ENCODE results near the gene SLC5A6. TPM values are rescaled to one million over a fixed set of nuclear protein-coding genes. Genes with fewer than 3 reads are reported as not detected.
A peak's percentile ranks its signal among the peaks of the same experiment; 100 is the strongest.
"Not testable (repeated sequence)": the region's sequence is repeated elsewhere in the genome, so short reads cannot be mapped to it uniquely, and the experiment has no call there.

SLC5A6 gene
- total RNA-seq, 2 experiments from 2014 or later = 31.6 to 32.2 TPM

DNA sequence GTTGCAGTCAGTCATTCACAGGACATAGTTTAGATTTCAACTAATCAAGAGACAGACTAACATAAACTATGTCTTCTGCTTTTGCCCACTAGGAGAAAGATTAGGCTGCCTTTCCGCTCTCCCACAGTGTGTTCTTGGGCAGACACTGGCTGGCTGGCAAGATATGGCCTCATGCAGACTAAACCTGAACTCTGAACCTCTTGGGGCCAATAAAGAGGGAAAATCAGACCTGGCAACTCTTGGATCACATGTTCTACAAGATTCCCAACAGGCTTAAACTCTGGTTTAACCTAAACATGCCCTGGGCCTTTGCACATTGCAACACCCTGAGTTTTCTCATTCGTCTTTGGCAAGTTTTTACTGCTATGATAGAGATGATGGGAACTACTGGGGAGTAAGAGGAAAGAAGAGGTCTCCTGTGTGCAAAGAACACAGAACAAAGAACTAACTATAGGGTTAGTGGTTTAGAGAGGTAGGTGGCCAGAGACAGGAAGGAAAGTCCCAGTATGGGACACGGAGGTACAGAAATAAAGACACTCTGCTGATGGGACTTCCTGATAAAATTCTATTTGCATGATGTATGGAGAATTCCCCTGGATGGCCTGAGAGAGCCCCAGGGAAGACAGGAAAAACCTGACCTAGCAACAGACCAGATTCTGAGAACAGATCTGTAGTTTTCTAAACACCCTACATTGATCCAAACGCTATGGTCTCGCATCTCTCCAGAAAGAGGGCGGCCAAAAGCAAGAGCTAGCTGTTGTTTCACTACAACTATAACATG is 2.3 kb downstream of the SLC5A6 start:
- no peaks in the 10 kb centered on the region for H3K27me3 Mint-ChIP-seq
- no peaks in the 10 kb centered on the region for H3K9me3 Mint-ChIP-seq
- ATAC-seq (ENCODE audit: low read depth) (no peak), DNase-seq (no peak)
- peaks cover 28% of the 10 kb centered on the region for H3K4me1 Mint-ChIP-seq
- H3K4me3 Mint-ChIP-seq = peak overlapping the region; percentile 39
- peak overlapping the region; percentile 10 for H3K27ac Mint-ChIP-seq
- POLR2A ChIA-PET = no interaction called here
- H3K36me3 Mint-ChIP-seq = peaks cover 9% of the 10 kb centered on the region

DNA sequence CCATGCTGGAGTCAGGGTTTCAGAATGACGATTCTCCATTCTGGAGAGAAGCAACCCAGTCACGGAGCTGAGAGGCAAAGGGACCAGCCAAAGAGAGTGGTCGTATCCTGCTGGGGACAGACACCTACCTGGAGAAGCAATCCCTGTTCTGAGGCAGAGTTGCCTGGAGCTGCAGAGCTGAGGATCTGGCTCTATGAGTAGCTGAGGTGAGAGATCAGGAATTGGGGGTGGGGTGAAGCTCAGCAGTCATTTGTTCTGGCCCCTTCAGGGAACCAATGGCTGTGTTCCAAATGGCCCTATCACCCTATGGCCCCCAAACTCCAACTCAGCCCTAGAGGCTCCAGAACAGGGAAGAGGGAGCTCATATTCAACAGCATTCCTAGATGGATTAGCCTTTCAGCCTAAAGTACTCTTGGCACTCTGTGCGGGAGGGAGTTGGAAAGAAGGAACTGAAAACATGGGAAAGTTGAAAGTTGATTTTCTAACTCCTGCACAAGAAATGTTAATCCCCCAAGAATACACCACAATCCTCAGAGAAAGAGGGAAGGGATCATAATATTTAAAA is 3.5 kb downstream of the SLC5A6 start:
- POLR2A ChIA-PET = no interaction called here
- no peak overlapping the region for H3K27ac Mint-ChIP-seq
- peaks cover 8% of the 10 kb centered on the region for H3K36me3 Mint-ChIP-seq

DNA sequence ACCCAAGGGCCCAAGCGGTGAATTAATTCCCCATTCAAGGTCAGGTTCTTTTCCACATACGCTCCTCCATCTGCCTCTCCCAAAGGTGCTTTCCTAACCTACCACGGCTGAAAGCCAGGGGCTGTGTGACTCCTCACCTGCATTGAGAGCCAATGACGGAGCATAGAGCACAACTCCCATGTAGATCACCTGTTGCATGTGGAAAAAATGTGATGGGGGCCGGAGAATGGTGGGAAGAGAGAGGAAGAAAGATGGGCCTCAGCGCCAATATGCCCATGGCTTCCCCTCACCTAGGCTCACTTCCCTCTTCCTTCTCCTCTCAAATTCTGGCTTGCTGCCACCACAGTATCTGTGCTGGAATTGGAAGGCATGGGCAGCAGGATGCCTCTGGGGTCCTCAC is 5.7 kb downstream of the SLC5A6 start:
- ATAC-seq (ENCODE audit: low read depth) = no peak
- H3K27ac Mint-ChIP-seq = no peak overlapping the region
- POLR2A ChIA-PET = no interaction called here
- H3K27me3 Mint-ChIP-seq = no peaks in the 10 kb centered on the region
- H3K36me3 Mint-ChIP-seq = peaks cover 8% of the 10 kb centered on the region
- no peak overlapping the region for H3K4me3 Mint-ChIP-seq
- H3K9me3 Mint-ChIP-seq = no peaks in the 10 kb centered on the region
- H3K4me1 Mint-ChIP-seq = peaks cover 21% of the 10 kb centered on the region
- no peak for DNase-seq

More for the DNA sequence above, 3.5 kb downstream of the SLC5A6 start:
- H3K27me3 Mint-ChIP-seq = no peaks in the 10 kb centered on the region
- no peaks in the 10 kb centered on the region for H3K9me3 Mint-ChIP-seq
- no peak overlapping the region for H3K4me3 Mint-ChIP-seq
- peaks cover 28% of the 10 kb centered on the region for H3K4me1 Mint-ChIP-seq
- ATAC-seq (ENCODE audit: low read depth) = no peak
- no peak for DNase-seq

DNA sequence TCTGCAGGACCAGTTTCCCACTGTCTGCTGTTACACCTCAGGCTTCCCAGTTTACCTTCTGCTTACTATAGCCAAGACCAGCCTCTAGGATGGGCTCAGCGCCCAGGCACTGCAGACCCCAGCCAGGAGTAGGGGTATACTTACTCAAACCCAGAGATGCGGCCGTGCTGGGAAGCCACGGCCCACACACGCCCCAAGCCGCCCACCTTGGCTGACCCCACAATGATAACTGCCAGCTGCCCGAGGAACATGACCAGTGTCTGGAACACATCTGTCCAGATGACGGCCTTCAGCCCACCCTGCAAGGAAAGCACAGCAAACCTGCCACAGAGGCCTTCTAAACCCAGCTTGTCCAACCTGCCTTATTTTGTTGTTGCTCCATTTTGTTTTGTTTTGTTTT is 6.9 kb downstream of the SLC5A6 start:
- H3K27ac Mint-ChIP-seq = peak overlapping the region; percentile 11

DNA sequence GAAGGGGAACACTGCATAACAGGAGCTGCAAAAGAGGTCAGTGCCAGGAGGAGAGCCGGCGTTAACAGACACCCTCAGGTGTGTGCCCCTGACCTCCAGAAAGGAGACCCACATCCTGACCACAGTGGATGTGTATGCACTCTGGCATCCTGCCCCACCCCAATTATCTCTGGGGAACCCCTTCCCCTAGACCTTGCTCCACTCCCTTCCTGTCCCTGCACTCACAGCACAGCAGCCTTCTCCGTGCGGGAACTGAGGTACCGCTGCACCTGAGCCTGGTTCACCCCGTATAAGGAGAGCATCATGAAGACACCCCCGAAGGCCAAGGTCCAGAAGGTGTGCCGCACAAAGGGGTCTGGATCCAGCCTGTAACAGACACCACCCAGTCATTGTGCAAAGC is 7.5 kb downstream of the SLC5A6 start:
- no peak overlapping the region for H3K4me3 Mint-ChIP-seq
- POLR2A ChIA-PET = interaction anchor here (1.0 kb wide), 1 partner anchor 133 kb away, joined by 3 read pairs; the partner anchor contains the start of gene OST4
- peak overlapping the region; percentile 51 for H3K27ac Mint-ChIP-seq
- H3K9me3 Mint-ChIP-seq = no peaks in the 10 kb centered on the region
- peaks cover 15% of the 10 kb centered on the region for H3K4me1 Mint-ChIP-seq
- no peaks in the 10 kb centered on the region for H3K27me3 Mint-ChIP-seq
- DNase-seq (no peak), ATAC-seq (ENCODE audit: low read depth) (no peak)
- H3K36me3 Mint-ChIP-seq = peaks cover 8% of the 10 kb centered on the region

More for the DNA sequence above, 6.9 kb downstream of the SLC5A6 start:
- no peaks in the 10 kb centered on the region for H3K9me3 Mint-ChIP-seq
- H3K4me1 Mint-ChIP-seq = peaks cover 21% of the 10 kb centered on the region
- no peak overlapping the region for H3K4me3 Mint-ChIP-seq
- DNase-seq (no peak), ATAC-seq (ENCODE audit: low read depth) (no peak)
- peaks cover 8% of the 10 kb centered on the region for H3K36me3 Mint-ChIP-seq
- POLR2A ChIA-PET = interaction anchor here (1.0 kb wide), 1 partner anchor 133 kb away, joined by 3 read pairs; the partner anchor contains the start of gene OST4
- no peaks in the 10 kb centered on the region for H3K27me3 Mint-ChIP-seq

DNA sequence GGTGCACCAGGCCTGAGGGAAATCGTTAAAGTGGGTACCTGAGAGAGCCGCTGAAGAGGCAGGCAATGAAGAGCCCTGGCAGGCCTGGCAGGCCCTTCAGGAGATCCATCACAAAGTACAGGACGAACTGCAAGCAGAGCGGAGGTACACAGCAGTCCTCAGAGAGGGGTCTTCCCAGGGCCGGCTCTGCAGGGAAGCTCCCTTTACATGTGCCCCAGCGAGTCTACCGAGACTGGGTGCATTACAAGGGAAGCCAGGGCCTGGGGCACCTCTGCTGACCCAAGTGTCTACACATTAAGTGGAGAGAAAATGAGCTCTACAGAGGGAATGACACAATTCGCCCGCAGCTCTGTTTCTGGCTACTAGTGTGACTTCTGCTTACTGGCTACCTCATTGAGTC is 8.3 kb downstream of the SLC5A6 start:
- Mint-ChIP-seq H3K4me3 (no peak overlapping the region), H3K36me3 (peaks cover 8% of the 10 kb centered on the region), H3K9me3 (no peaks in the 10 kb centered on the region), H3K27me3 (no peaks in the 10 kb centered on the region), H3K27ac (no peak overlapping the region), H3K4me1 (peaks cover 13% of the 10 kb centered on the region)
- POLR2A ChIA-PET = no interaction called here
- ATAC-seq (ENCODE audit: low read depth) (no peak), DNase-seq (no peak)

DNA sequence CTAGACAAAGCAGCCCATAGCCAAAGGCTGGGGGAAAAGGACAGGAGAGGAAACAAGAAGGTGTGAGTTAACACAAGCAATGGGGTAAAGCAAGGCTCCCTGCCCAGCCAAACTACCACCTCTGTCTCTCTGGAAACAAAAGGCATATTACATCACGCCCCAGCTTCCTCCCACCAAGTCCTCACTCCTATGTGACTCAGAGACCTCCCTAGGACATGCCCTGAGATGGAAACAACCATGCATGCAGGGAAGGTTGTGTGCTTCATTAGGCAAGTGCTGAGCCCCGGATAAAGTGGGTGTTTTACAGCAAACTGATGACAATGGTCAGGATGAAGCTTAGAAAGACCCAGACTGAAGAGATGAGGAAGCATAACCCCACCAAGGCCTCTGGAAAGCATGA is 9.2 kb downstream of the SLC5A6 start:
- Mint-ChIP-seq H3K4me3 (no peak overlapping the region), H3K9me3 (no peaks in the 10 kb centered on the region), H3K27ac (no peak overlapping the region), H3K36me3 (peaks cover 8% of the 10 kb centered on the region), H3K27me3 (no peaks in the 10 kb centered on the region), H3K4me1 (peaks cover 13% of the 10 kb centered on the region)
- DNase-seq (no peak), ATAC-seq (ENCODE audit: low read depth) (no peak)
- POLR2A ChIA-PET = interaction anchor here (0.6 kb wide), 1 partner anchor 1073 kb away, joined by 3 read pairs; no protein-coding TSS in a partner anchor

DNA sequence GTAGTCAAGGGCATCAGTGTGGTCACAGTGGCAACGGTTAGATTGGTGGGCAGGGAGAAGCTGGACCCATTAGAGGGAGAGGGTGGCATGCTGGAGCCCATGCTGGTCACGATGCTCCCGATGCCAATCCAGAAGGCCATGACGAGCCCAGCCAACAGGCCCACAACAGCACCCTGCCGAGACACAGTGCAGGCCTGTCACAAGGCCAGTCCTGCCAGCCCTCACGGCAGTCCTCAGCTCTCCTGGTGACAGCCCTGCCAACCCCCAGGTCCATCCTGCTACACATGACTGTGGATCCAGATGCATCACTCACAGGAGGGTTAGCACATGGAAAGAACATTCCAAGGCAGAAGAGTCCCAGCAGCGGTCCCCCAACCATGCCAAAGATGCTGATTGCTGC is 10.4 kb downstream of the SLC5A6 start:
- ATAC-seq (ENCODE audit: low read depth) = no peak
- Mint-ChIP-seq H3K4me3 (no peak overlapping the region), H3K27me3 (no peaks in the 10 kb centered on the region), H3K9me3 (no peaks in the 10 kb centered on the region), H3K27ac (peak overlapping the region; percentile 13), H3K4me1 (peaks cover 13% of the 10 kb centered on the region), H3K36me3 (peaks cover 6% of the 10 kb centered on the region)
- POLR2A ChIA-PET = no interaction called here
- no peak for DNase-seq

DNA sequence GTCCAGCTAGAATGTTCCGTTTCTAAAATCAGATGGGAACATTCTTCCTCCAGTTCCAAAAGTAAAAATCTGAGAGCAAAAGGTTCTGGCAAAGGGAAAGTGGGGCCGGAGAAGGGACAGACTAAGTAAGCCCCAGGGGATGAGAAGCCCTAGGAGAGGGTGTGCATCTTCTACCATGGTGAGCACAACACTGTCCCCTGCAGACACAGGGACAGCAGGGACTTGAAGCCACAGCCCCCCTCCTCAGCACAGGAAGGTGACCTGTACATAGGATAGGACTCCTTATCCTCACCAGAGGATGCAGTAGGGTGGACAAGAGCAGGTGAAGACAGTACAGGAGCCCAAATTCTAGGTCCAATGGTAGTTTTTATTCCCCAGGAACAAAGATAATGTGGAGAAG is 12.8 kb downstream of the SLC5A6 start:
- no peak for ATAC-seq (ENCODE audit: low read depth)
- POLR2A ChIA-PET = no interaction called here
- no peak overlapping the region for H3K27ac Mint-ChIP-seq

DNA sequence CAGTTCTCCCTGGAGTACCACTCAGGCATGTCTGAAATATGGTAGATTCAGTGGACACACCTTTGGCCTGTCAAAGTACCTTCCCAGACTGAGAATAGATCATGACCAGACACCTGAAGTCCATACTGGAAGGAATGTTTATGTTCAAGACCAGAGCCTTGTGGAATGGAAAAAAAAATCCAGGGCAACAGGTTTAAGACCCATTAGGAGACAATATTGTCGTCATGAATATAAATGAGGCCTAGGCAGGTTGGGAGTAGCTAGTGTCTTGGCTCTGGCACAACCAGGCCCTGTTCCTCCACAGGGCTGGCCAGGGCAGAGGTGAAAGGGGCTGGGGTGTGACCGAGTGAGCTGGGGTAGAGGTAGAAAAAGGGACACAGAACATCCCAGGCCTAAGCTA is 13.4 kb downstream of the SLC5A6 start:
- Mint-ChIP-seq H3K9me3 (no peaks in the 10 kb centered on the region), H3K36me3 (no peaks in the 10 kb centered on the region), H3K4me1 (no peaks in the 10 kb centered on the region), H3K27me3 (no peaks in the 10 kb centered on the region), H3K4me3 (no peak overlapping the region), H3K27ac (no peak overlapping the region)
- DNase-seq = no peak
- ATAC-seq (ENCODE audit: low read depth) = no peak
- POLR2A ChIA-PET = no interaction called here

More for the DNA sequence above, 12.8 kb downstream of the SLC5A6 start:
- no peaks in the 10 kb centered on the region for H3K27me3 Mint-ChIP-seq
- H3K9me3 Mint-ChIP-seq = no peaks in the 10 kb centered on the region
- no peak for DNase-seq
- H3K4me1 Mint-ChIP-seq = no peaks in the 10 kb centered on the region
- no peak overlapping the region for H3K4me3 Mint-ChIP-seq
- no peaks in the 10 kb centered on the region for H3K36me3 Mint-ChIP-seq

DNA sequence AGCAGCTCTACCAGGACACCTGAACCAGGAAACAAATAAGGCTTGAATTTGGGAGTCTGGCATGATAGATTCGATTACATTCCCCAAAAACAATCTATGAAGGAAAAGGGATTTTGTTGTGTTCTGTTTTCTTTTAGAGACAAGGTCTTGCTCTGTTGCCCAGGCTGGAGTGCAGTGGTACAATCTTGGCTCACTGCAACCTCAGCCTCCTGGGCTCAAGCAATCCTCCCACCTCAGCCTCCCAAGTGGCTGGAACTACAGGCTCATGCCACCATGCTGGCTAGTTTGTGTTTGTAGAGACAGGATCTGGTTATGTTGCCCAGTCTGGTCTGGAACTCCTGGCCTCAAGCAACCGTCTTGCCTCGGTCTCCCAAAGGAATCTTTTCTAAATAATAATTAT is 14.0 kb downstream of the SLC5A6 start:
- H3K4me1 Mint-ChIP-seq; H3K9me3 Mint-ChIP-seq; POLR2A ChIA-PET; DNase-seq; H3K27me3 Mint-ChIP-seq; ATAC-seq (ENCODE audit: low read depth); H3K27ac Mint-ChIP-seq; H3K4me3 Mint-ChIP-seq; H3K36me3 Mint-ChIP-seq: not testable (repeated sequence)

DNA sequence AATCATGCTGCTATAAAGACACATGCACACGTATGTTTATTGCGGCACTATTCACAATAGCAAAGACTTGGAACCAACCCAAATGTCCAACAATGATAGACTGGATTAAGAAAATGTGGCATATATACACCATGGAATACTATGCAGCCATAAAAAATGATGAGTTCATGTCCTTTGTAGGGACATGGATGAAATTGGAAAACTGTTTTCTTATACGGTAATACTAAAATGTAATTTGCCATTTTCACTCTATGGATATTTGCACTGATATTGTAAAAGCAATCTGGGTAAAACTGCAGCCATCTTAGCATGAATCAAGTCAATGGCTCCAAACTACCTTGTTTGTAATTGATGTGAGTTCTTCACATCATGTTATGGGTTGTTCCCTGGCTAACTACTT is 16.3 kb downstream of the SLC5A6 start:
- H3K27ac Mint-ChIP-seq; H3K36me3 Mint-ChIP-seq; H3K27me3 Mint-ChIP-seq; POLR2A ChIA-PET; H3K9me3 Mint-ChIP-seq; DNase-seq; H3K4me1 Mint-ChIP-seq; ATAC-seq (ENCODE audit: low read depth); H3K4me3 Mint-ChIP-seq: not testable (repeated sequence)

DNA sequence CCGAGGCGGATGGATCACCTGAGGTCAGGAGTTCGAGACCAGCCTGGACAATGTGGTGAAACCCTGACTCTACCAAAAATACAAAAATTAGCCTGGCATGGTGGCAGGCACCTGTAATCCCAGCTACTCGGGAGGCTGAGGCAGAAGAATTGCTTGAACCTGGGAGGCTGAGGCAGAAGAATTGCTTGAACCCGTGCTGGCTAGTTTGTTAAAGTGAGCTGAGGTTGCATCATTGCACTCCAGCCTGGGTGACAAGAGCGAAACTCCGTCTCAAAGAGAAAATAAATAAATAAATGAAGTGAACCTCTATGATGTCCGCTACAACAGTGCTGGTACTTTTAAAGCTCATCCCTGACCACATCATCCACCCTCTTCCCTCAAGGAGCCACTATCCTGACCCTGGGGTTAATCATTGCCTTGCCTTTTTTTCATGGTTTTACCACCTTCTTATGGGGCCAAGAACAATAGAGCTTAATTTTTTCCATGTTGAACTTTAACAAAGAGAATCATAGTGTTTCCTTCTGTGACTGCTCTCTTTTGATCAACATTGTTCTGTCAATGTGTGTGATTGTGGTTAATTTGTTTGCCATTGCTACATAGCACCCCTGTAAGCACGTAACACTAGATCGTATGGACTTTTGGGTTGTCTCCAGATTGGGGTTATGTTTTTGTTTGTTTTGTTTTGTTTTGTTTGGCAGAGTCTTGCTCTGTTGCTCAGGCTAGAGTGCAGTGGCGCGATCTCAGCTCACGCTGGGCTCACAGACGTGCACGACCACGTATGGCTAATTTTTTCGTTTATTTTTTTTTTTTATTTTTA is 17.3 kb downstream of the SLC5A6 start:
- POLR2A ChIA-PET = no interaction called here
- Mint-ChIP-seq H3K27ac (no peak overlapping the region), H3K4me3 (no peak overlapping the region), H3K27me3 (peaks cover 8% of the 10 kb centered on the region), H3K9me3 (no peaks in the 10 kb centered on the region), H3K36me3 (no peaks in the 10 kb centered on the region), H3K4me1 (no peaks in the 10 kb centered on the region)
- ATAC-seq (ENCODE audit: low read depth) (no peak), DNase-seq (no peak)
